PFSK-1 (cell line): ENCODE data around the gene NOBOX.
"Not testable (repeated sequence)": the region's sequence is repeated elsewhere in the genome, so short reads cannot be mapped to it uniquely, and the experiment has no call there.

Experiments used
- FOXP2 ChIP-seq: optimal IDR thresholded peaks from 2 replicates; pipeline ENCODE3; 2011; ENCODE audit warnings: borderline replicate concordance, control low read depth, inconsistent platforms; ENCODE audit not compliant: insufficient read depth; ENCODE audit errors: extremely low read length, extremely low read depth
- POLR2AphosphoS5 ChIP-seq: IDR thresholded peaks from 2 replicates; pipeline ENCODE4 v1.6.1; 2012; ENCODE audit warnings: low read depth, mild to moderate bottlenecking, control low read depth, low read length, moderate library complexity
- SIN3A ChIP-seq: IDR thresholded peaks from 2 replicates; pipeline ENCODE4 v1.6.1; 2012; ENCODE audit warnings: mild to moderate bottlenecking, low read length, moderate library complexity, borderline replicate concordance; ENCODE audit not compliant: insufficient read depth
- TAF1 ChIP-seq: IDR thresholded peaks from 2 replicates; pipeline ENCODE4 v1.6.1; 2012; ENCODE audit warnings: low read length, control low read depth, borderline replicate concordance; ENCODE audit not compliant: insufficient read depth
- TF ChIP-seq, protein P1 (sequence below), 2 experiments: IDR thresholded peaks; 2 replicates each; pipeline versions ENCODE4 v1.6.1 to v1.8.0; 2011 to 2012; ENCODE audit warnings: low read depth in 2 of 2, low read length in 2 of 2, control low read depth in 1 of 2, inconsistent platforms in 1 of 2, mild to moderate bottlenecking in 1 of 2, moderate library complexity in 1 of 2; ENCODE audit not compliant: insufficient read depth in 1 of 2

NOBOX gene

DNA sequence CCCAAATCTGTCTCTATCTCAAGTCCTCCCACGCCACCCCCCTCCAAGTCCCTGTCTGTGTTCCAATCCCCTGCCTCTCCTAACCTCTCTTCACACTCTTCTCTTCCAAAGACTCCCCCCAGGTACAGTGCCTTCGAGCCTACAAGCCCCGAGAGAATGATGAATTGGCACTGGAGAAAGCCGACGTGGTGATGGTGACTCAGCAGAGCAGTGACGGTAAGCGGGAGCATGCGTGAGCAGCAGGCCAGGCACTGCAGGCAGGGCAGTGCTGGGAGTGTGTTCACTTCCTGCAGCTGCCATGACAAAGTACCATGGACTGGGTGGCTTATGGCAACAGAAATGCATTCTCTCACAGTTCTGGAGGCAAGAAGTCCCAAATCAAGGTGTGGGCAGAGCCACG lies 24.8 kb downstream of the NOBOX start:
- TF ChIP-seq, protein P1, sequence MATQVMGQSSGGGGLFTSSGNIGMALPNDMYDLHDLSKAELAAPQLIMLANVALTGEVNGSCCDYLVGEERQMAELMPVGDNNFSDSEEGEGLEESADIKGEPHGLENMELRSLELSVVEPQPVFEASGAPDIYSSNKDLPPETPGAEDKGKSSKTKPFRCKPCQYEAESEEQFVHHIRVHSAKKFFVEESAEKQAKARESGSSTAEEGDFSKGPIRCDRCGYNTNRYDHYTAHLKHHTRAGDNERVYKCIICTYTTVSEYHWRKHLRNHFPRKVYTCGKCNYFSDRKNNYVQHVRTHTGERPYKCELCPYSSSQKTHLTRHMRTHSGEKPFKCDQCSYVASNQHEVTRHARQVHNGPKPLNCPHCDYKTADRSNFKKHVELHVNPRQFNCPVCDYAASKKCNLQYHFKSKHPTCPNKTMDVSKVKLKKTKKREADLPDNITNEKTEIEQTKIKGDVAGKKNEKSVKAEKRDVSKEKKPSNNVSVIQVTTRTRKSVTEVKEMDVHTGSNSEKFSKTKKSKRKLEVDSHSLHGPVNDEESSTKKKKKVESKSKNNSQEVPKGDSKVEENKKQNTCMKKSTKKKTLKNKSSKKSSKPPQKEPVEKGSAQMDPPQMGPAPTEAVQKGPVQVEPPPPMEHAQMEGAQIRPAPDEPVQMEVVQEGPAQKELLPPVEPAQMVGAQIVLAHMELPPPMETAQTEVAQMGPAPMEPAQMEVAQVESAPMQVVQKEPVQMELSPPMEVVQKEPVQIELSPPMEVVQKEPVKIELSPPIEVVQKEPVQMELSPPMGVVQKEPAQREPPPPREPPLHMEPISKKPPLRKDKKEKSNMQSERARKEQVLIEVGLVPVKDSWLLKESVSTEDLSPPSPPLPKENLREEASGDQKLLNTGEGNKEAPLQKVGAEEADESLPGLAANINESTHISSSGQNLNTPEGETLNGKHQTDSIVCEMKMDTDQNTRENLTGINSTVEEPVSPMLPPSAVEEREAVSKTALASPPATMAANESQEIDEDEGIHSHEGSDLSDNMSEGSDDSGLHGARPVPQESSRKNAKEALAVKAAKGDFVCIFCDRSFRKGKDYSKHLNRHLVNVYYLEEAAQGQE (IDR thresholded peaks at IDR 0.05; ENCODE audit: insufficient read depth in 1 of 2, low read depth in 2 of 2, low read length in 2 of 2) = no peak
- TF ChIP-seq FOXP2 (no peak), TAF1 (no peak), POLR2AphosphoS5 (no peak), SIN3A (no peak)

DNA sequence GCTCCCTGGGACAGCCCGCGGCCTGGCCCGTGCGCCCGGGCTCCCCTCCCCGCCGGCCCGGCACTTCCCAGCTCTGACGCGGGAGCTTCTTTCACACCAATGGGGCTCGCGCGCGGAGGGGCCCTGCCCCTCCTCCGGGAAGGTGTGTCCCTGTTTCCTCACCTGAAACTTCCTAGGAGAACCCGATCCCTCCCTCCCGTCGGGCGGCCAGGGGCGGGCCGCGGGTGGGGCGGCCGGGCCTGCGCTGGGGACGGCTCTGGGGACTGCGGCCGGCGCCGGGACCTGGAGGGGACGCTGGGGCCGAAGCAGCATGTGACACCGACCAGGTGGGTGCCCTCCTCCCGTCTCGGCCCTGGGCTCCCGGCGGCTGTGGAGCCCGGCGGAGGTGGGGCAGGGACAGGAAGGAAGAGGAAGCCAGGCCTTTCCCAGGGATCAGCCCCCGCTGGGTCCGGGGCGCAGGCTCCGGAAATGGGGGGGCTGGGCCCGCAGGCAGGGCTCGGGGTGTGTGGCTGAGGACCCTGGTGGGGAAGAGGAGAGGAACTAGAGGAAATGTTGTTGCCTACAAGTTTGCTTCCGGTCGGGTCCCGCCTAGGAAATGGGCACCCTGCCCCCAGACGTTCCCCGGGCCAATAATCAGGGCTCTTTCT lies 48.2 kb downstream of the NOBOX start, which contains the start of gene ARHGEF5:
ARHGEF5 (plus strand) TSS at position 227 of the 647 bp plus-strand sequence. CDS start 7,268 bp downstream, outside the sequence.
- not testable (repeated sequence) for TF ChIP-seq TAF1, FOXP2
- TF ChIP-seq, protein P1 (IDR thresholded peaks at IDR 0.05; ENCODE audit: insufficient read depth in 1 of 2, low read depth in 2 of 2, low read length in 2 of 2) = not testable (repeated sequence)
